GF-D8 (cell line): Measurements from ENCODE around the gene LCN2.

Experiments used
- DNase-seq: peaks from one replicate; lab custom pipeline; 2025; lab: John Stamatoyannopoulos, UW

Gene LCN2

GRCh38 chr9:128115187-128116103, 33.8 kb upstream of the LCN2 start:
- no peak for DNase-seq

GRCh38 chr9:128116104-128117083, 32.9 kb upstream of the LCN2 start:
- DNase-seq = no peak

- DNase-seq = peak; percentile 36
Observed at GRCh38 chr9:128117613-128118471, 31.4 kb upstream of the LCN2 start.

- no peak for DNase-seq
Observed at GRCh38 chr9:128118472-128118857, 30.8 kb upstream of the LCN2 start.

GRCh38 chr9:128118971-128119665, 30.1 kb upstream of the LCN2 start:
- no peak for DNase-seq

- DNase-seq = no peak
Observed at GRCh38 chr9:128120061-128120740, 29.1 kb upstream of the LCN2 start.

- DNase-seq = no peak
Observed at GRCh38 chr9:128120741-128121465, 28.4 kb upstream of the LCN2 start.

- DNase-seq = no peak
Observed at GRCh38 chr9:128121466-128121810, 27.8 kb upstream of the LCN2 start.

GRCh38 chr9:128121924-128122808, 27.1 kb upstream of the LCN2 start:
- no peak for DNase-seq

- DNase-seq = no peak
Observed at GRCh38 chr9:128122809-128123175, 26.5 kb upstream of the LCN2 start.

GRCh38 chr9:128123451-128124080, 25.7 kb upstream of the LCN2 start:
- no peak for DNase-seq

- no peak for DNase-seq
Observed at GRCh38 chr9:128124451-128124850, 24.8 kb upstream of the LCN2 start.

- peak; percentile 28 for DNase-seq
Observed at GRCh38 chr9:128124873-128125579, 24.2 kb upstream of the LCN2 start.

GRCh38 chr9:128125580-128126354, 23.5 kb upstream of the LCN2 start:
- no peak for DNase-seq

- DNase-seq = peak; percentile 32
Observed at GRCh38 chr9:128127568-128127989, 21.7 kb upstream of the LCN2 start, which contains the start of gene PTGES2. Gene PTGES2 (minus strand): TSS chr9:128127729. CDS start chr9:128127717, 12 bp downstream.

GRCh38 chr9:128127990-128128835, 21.0 kb upstream of the LCN2 start:
- DNase-seq = peak; percentile 63
